Gastrocnemius medialis (tissue), 4 donors: ENCODE data around the gene MDM2. TPM values are rescaled to one million over a fixed set of nuclear protein-coding genes. Genes with fewer than 3 reads are reported as not detected.

Experiments
- ATAC-seq, 2 donors: fragments of 150-250 bp; one replicate each; pipeline ENCODE4 v1.9.1; 2016
- DNase-seq, 2 donors: peaks; one replicate each; pipeline ENCODE4 v3.0.0-alpha.2; 2019
- H3K27ac ChIP-seq, 4 donors: fragments of 200-600 bp; sonication (generic); 1 replicate in 1 of 4; 2 replicates in 3 of 4; pipeline ENCODE4 v1.5.1; 2016 to 2018; ENCODE audit warnings: mild to moderate bottlenecking in 2 of 4, moderate library complexity in 1 of 4
- H3K27me3 ChIP-seq, 3 donors: fragments of 200-600 bp; sonication (generic) in 2 of 3; 1 replicate in 1 of 3; 2 replicates in 2 of 3; pipeline versions ENCODE4 v1.5.1 to v1.6.0; 2016 to 2019; ENCODE audit warnings: mild to moderate bottlenecking in 1 of 3, moderate library complexity in 1 of 3
- H3K36me3 ChIP-seq, 2 donors: fragments of 200-600 bp; sonication (generic) in 1 of 2; one replicate each; pipeline ENCODE4 v1.5.1; 2017 to 2018
- H3K4me1 ChIP-seq, 2 donors: fragments of 200-600 bp; sonication (generic) in 1 of 2; one replicate each; pipeline ENCODE4 v1.5.1; 2016 to 2017; ENCODE audit warnings: mild to moderate bottlenecking in 2 of 2
- H3K4me3 ChIP-seq, 4 donors: fragments of 200-600 bp; sonication (generic) in 3 of 4; 1 replicate in 1 of 4; 2 replicates in 3 of 4; pipeline ENCODE4 v1.5.1; 2016 to 2019; ENCODE audit warnings: mild to moderate bottlenecking in 2 of 4
- H3K9me3 ChIP-seq, 3 donors: fragments of 200-600 bp; sonication (generic) in 2 of 3; 1 replicate in 1 of 3; 2 replicates in 2 of 3; pipeline ENCODE4 v1.5.1; 2016 to 2019
- POLR2A ChIP-seq, 2 donors: fragments of 450-650 bp; IDR thresholded peaks; one replicate each; pipeline ENCODE4 v1.6.1; 2017; ENCODE audit warnings: antibody characterized with exemption in 2 of 2, mild to moderate bottlenecking in 2 of 2, moderate library complexity in 2 of 2
- in situ Hi-C, 4 donors: fragments of 200-750 bp; cut with MboI; loops; one replicate each; pipeline versions ENCODE4 v1.15.0 to v1.8.0; 2017; ENCODE audit warnings: low sequenced_read_pairs in 4 of 4
- intact Hi-C: fragments of 100-400 bp; cut with DNase I; formaldehyde crosslinking; loops from one replicate; pipeline ENCODE4 v1.15.1; 2023; ENCODE audit warnings: low total_unique reads
- total RNA-seq, 4 donors: library from RNA; depleted of rRNA; stranded (reverse); fragments of >200 nt; gene quantifications; one replicate each; pipeline versions ENCODE4 v1.1.0 to v1.2.3, GENCODE V29; 2016
- TF ChIP-seq, protein P1 (sequence below), 5 experiments: fragments of 450-650 bp in 3 of 5; fragments of 200-600 bp in 2 of 5; sonication (generic) in 2 of 5; IDR thresholded peaks in 4 of 5; conservative IDR thresholded peaks in 1 of 5; 1 replicate in 4 of 5; 2 replicates in 1 of 5; pipeline ENCODE4 v1.5.1; 2016 to 2019; ENCODE audit warnings: antibody characterized with exemption in 5 of 5, mild to moderate bottlenecking in 3 of 5, moderate library complexity in 3 of 5

The MDM2 gene
- total RNA-seq, 4 donors from 2014 or later, result 61.6 to 92.2 (median 70.0) TPM

DNA sequence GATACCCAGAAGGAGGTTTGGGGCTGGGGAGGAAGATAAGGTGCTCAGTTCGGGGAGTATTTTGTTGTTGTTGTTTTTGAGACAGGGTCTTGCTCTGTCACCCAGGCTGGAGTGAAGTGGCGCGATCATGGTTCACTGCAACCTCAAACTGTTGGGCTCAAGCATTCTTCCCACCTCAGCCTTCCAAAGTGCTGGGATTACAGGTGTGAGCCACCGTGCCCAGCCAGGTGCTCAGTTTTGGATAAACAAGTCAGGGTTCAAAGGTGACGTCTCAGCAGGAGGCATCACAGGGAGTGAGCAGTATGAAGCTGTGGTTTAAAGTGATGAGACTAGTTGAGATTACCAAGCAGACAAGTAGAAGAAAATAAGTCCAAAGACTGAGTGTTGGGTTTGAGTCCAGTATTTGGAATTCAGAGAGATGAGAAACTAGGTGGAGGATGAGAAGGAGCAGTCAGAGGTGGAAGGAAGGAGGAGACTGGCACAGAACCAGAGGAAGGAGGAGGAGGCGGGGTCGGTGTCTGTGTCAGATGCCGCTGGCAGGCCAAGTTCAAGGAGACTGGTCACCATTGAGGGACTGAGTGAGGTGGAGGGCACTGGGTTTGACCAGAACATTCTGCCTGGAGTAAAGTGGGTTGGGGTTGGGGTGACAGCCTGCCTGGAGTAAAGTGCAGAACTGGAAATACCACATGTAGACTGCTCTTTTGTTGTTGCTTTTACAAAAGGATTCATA is 45.9 kb upstream of the MDM2 start:
- intact Hi-C loops (no loop called here), in situ Hi-C loops (no loop called here)
- Histone ChIP-seq H3K27me3 (no peaks in the 10 kb centered on the region), H3K4me1 (no peaks in the 10 kb centered on the region), H3K36me3 (peaks cover 0 to 24% of the 10 kb centered on the region in 2 donors), H3K4me3 (no peak overlapping the region), H3K9me3 (no peaks in the 10 kb centered on the region), H3K27ac (no peak overlapping the region)
- DNase-seq (no peak), ATAC-seq (no peak)
- TF ChIP-seq POLR2A (IDR thresholded peaks at IDR 0.05), result no peak
- TF ChIP-seq, protein P1, sequence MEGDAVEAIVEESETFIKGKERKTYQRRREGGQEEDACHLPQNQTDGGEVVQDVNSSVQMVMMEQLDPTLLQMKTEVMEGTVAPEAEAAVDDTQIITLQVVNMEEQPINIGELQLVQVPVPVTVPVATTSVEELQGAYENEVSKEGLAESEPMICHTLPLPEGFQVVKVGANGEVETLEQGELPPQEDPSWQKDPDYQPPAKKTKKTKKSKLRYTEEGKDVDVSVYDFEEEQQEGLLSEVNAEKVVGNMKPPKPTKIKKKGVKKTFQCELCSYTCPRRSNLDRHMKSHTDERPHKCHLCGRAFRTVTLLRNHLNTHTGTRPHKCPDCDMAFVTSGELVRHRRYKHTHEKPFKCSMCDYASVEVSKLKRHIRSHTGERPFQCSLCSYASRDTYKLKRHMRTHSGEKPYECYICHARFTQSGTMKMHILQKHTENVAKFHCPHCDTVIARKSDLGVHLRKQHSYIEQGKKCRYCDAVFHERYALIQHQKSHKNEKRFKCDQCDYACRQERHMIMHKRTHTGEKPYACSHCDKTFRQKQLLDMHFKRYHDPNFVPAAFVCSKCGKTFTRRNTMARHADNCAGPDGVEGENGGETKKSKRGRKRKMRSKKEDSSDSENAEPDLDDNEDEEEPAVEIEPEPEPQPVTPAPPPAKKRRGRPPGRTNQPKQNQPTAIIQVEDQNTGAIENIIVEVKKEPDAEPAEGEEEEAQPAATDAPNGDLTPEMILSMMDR (IDR thresholded peaks at IDR 0.05 in 4 of 5, conservative IDR thresholded peaks at IDR 0.05 in 1 of 5), result no peak

DNA sequence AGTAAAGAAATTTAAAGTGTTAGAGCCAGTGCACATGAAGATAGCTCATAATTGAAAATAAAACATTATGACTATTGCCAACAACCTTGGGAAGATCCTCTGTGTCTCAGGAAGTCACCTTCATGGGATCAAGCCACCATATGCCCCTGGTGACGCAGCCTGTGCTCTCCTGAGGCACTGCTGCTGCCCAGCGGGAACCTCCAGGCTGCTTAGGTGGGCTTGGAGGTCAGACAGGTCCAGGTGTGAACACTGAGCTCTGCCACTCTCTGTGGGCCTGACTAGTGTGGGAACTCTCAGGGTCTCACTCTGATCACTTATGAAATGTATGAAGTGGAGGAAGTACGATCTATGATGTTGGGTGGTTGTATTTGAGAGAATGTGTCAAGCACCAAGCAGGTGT is 45.3 kb upstream of the MDM2 start:
- no peaks in the 10 kb centered on the region for H3K27me3 ChIP-seq
- TF ChIP-seq POLR2A (IDR thresholded peaks at IDR 0.05), result no peak
- in situ Hi-C loops (no loop called here), intact Hi-C loops (no loop called here)
- DNase-seq, result no peak
- no peaks in the 10 kb centered on the region for H3K9me3 ChIP-seq
- H3K4me1 ChIP-seq, result no peaks in the 10 kb centered on the region
- ATAC-seq, result no peak
- H3K27ac ChIP-seq, result no peak overlapping the region
- peaks cover 0 to 22% of the 10 kb centered on the region in 2 donors for H3K36me3 ChIP-seq
- H3K4me3 ChIP-seq, result no peak overlapping the region

DNA sequence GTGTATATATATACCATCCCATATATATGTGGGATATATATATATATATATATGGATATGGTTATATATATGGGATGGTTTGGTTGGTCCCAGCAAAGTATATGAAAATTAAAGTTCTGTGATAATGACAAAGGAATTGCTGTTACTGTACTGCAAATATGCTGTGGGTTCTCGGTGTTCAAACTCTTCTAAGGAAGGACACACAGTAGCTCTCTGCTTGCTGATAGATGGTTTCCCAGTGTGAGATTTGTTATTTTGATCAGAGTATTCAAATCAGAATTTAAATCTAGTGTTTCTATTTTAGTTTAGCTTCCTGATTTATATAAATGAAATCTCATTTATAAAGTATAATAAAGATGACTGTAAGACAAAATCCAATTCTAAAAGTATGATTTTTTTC is 42.3 kb upstream of the MDM2 start:
- intact Hi-C loops, result no loop called here
- in situ Hi-C loops, result no loop called here
- no peak for DNase-seq
- no peaks in the 10 kb centered on the region for H3K4me1 ChIP-seq
- TF ChIP-seq, protein P1 (IDR thresholded peaks at IDR 0.05 in 4 of 5, conservative IDR thresholded peaks at IDR 0.05 in 1 of 5), result no peak
- TF ChIP-seq POLR2A (IDR thresholded peaks at IDR 0.05), result no peak
- H3K27ac ChIP-seq, result no peak overlapping the region
- H3K27me3 ChIP-seq, result no peaks in the 10 kb centered on the region
- ATAC-seq, result no peak
- H3K4me3 ChIP-seq, result no peak overlapping the region
- H3K36me3 ChIP-seq, result peaks cover 0 to 17% of the 10 kb centered on the region in 2 donors
- no peaks in the 10 kb centered on the region for H3K9me3 ChIP-seq

DNA sequence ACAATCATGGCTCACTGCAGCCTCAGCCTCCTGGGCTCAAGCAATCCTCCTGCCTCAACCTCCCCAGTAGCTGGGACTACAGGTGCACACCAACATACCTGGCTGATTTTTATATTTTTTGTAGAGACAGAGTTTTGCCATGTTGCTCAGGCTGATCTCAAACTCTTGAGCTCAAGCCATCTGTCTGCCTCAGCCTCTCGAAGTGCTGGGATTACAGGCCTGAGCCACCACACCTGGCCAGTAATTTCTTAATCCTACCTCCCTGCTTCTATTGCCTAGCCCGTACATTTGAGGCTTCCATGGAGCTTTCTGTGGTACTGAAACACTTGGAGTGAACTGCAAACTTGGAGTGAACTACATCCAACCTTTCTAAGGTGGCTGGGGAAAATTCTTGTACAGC is 41.3 kb upstream of the MDM2 start:
- no peaks in the 10 kb centered on the region for H3K27me3 ChIP-seq
- intact Hi-C loops, result no loop called here
- H3K36me3 ChIP-seq, result peaks cover 0 to 15% of the 10 kb centered on the region in 2 donors
- H3K4me1 ChIP-seq, result no peaks in the 10 kb centered on the region
- no peak for ATAC-seq
- DNase-seq, result no peak
- no peak overlapping the region for H3K4me3 ChIP-seq
- no peaks in the 10 kb centered on the region for H3K9me3 ChIP-seq
- in situ Hi-C loops, result no loop called here
- no peak overlapping the region for H3K27ac ChIP-seq
- TF ChIP-seq, protein P1 (IDR thresholded peaks at IDR 0.05 in 4 of 5, conservative IDR thresholded peaks at IDR 0.05 in 1 of 5), result no peak
- no peak for TF ChIP-seq POLR2A (IDR thresholded peaks at IDR 0.05)

DNA sequence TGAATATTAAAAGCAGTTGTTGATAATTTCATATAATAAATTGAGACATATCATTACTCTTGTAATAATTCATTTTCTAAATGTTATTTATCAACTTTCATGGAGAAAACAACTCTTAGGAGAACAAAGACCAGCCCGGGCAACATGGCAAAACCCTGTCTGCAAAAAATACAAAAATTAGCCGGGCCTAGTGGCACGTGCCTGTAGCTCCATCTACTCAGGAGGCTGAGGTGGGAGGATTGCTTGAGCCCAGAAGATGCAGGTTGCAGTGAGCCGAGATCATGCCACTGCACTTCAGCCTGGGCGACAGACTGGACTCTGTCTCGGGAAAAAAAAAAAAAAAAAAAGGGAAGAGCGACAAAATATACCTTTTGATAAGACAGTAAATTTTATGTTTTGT is 40.8 kb upstream of the MDM2 start:
- TF ChIP-seq POLR2A (IDR thresholded peaks at IDR 0.05), result no peak
- TF ChIP-seq, protein P1 (IDR thresholded peaks at IDR 0.05 in 4 of 5, conservative IDR thresholded peaks at IDR 0.05 in 1 of 5), result no peak
- ATAC-seq (no peak), DNase-seq (no peak)
- Histone ChIP-seq H3K27ac (no peak overlapping the region), H3K4me3 (no peak overlapping the region), H3K9me3 (no peaks in the 10 kb centered on the region), H3K27me3 (no peaks in the 10 kb centered on the region), H3K4me1 (no peaks in the 10 kb centered on the region), H3K36me3 (peaks cover 0 to 13% of the 10 kb centered on the region in 2 donors)
- intact Hi-C loops (no loop called here), in situ Hi-C loops (no loop called here)
